H1 (cell line): Measurements from ENCODE around the gene HDAC7. TPM values are rescaled to one million over a fixed set of nuclear protein-coding genes. Genes with fewer than 3 reads are reported as not detected.

Experiments
- CTBP2 ChIP-seq: IDR thresholded peaks from 2 replicates; pipeline ENCODE4 v1.7.0; 2011; ENCODE audit warnings: borderline replicate concordance, mild to moderate bottlenecking, moderate library complexity, mixed read lengths, low read length; ENCODE audit not compliant: insufficient read depth, insufficient read length
- EZH2 ChIP-seq: fragments of 200-600 bp; sonication (generic); IDR thresholded peaks from 2 replicates; pipeline ENCODE4 v1.7.1; 2012; ENCODE audit warnings: low read depth, mild to moderate bottlenecking, moderate library complexity, low read length, inconsistent platforms; ENCODE audit not compliant: severe bottlenecking
- JUN ChIP-seq: IDR thresholded peaks from 2 replicates; pipeline ENCODE4 v1.6.1; 2011; ENCODE audit warnings: low read depth, mild to moderate bottlenecking, improper control_type of control experiment, low read length
- RBBP5 ChIP-seq: IDR thresholded peaks from 2 replicates; pipeline ENCODE4 v1.7.1; 2012; ENCODE audit warnings: low read depth, mild to moderate bottlenecking, inconsistent platforms, low read length, moderate library complexity, borderline replicate concordance
- RXRA ChIP-seq: IDR thresholded peaks from 2 replicates; pipeline ENCODE4 v1.6.1; 2011; ENCODE audit warnings: low read depth, mild to moderate bottlenecking, low read length, moderate library complexity; ENCODE audit not compliant: insufficient read depth
- SRF ChIP-seq: IDR thresholded peaks from 2 replicates; pipeline ENCODE4 v1.6.1; 2011; ENCODE audit warnings: mild to moderate bottlenecking, low read depth, low read length, moderate library complexity
- SUZ12 ChIP-seq: fragments of 200-600 bp; sonication (generic); IDR thresholded peaks from 2 replicates; pipeline ENCODE4 v1.6.1; 2012; ENCODE audit warnings: mild to moderate bottlenecking, inconsistent platforms, low read length, moderate library complexity, mixed read lengths
- polyA plus RNA-seq, 7 experiments: library from polyadenylated mRNA; depleted of rRNA in 3 of 7; stranded (reverse) in 5 of 7; unstranded in 2 of 7; fragments of >200 nt in 5 of 7; fragments of 200-250 nt in 2 of 7; gene quantifications; 1 replicate in 5 of 7; 2 replicates in 1 of 7; 4 replicates in 1 of 7; pipeline versions ENCODE4 v1.2.1 to v1.2.3, GENCODE V29; 2011 to 2013; ENCODE audit warnings: missing spikeins in 2 of 7, mixed read lengths in 2 of 7
- total RNA-seq: library from RNA; stranded (reverse); fragmentation: NEBNext Ultra II Directional; extraction: Animal tissue kit (Norgen Biotek cat#: 25700); gene quantifications from 2 replicates; pipeline ENCODE4 v1.2.1, GENCODE V29; 2021
- TF ChIP-seq, protein P1 (sequence below): fragments of 300-600 bp; sonication (generic); IDR thresholded peaks from 2 replicates; pipeline ENCODE4 v1.7.1; 2012; ENCODE audit warnings: low read length, moderate library complexity, mild to moderate bottlenecking, inconsistent platforms; ENCODE audit not compliant: insufficient replicate concordance

HDAC7 gene
- total and polyA plus RNA-seq, 2 of the 8 experiments (the other 6 are each of a cell fraction or from before 2014, with no cell fraction given), result 25.5 to 84.9 TPM

DNA sequence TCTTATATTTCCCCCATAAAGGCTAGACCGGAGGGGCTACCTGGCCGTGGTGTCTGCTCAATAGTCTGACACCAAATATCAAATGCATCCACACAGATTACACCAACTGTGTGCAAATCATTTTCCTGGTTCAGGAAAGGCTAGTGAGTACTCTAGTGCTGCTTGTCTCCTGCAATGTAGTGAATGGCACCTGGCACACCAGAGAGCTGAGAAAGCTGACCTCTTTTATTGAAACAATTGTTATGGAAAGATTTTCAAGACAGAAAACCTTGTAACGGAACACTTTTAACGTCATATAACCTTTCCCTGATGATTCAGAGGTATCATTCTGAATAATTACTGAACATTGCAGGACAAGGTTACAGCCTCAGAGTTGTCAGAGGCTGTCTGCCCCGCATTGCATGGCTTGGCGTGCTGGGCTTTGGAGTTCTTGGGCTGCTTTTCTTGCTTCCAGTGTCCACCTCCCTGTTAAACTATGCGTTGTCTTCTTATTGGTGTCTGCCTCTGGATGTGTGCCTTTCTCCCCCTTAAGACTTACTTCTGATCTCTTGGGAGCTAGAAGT lies 40.7 kb upstream of the HDAC7 start (continued):
- TF ChIP-seq SUZ12, result no peak
- no peak for TF ChIP-seq EZH2
- TF ChIP-seq CTBP2, result no peak
- TF ChIP-seq, protein P1, sequence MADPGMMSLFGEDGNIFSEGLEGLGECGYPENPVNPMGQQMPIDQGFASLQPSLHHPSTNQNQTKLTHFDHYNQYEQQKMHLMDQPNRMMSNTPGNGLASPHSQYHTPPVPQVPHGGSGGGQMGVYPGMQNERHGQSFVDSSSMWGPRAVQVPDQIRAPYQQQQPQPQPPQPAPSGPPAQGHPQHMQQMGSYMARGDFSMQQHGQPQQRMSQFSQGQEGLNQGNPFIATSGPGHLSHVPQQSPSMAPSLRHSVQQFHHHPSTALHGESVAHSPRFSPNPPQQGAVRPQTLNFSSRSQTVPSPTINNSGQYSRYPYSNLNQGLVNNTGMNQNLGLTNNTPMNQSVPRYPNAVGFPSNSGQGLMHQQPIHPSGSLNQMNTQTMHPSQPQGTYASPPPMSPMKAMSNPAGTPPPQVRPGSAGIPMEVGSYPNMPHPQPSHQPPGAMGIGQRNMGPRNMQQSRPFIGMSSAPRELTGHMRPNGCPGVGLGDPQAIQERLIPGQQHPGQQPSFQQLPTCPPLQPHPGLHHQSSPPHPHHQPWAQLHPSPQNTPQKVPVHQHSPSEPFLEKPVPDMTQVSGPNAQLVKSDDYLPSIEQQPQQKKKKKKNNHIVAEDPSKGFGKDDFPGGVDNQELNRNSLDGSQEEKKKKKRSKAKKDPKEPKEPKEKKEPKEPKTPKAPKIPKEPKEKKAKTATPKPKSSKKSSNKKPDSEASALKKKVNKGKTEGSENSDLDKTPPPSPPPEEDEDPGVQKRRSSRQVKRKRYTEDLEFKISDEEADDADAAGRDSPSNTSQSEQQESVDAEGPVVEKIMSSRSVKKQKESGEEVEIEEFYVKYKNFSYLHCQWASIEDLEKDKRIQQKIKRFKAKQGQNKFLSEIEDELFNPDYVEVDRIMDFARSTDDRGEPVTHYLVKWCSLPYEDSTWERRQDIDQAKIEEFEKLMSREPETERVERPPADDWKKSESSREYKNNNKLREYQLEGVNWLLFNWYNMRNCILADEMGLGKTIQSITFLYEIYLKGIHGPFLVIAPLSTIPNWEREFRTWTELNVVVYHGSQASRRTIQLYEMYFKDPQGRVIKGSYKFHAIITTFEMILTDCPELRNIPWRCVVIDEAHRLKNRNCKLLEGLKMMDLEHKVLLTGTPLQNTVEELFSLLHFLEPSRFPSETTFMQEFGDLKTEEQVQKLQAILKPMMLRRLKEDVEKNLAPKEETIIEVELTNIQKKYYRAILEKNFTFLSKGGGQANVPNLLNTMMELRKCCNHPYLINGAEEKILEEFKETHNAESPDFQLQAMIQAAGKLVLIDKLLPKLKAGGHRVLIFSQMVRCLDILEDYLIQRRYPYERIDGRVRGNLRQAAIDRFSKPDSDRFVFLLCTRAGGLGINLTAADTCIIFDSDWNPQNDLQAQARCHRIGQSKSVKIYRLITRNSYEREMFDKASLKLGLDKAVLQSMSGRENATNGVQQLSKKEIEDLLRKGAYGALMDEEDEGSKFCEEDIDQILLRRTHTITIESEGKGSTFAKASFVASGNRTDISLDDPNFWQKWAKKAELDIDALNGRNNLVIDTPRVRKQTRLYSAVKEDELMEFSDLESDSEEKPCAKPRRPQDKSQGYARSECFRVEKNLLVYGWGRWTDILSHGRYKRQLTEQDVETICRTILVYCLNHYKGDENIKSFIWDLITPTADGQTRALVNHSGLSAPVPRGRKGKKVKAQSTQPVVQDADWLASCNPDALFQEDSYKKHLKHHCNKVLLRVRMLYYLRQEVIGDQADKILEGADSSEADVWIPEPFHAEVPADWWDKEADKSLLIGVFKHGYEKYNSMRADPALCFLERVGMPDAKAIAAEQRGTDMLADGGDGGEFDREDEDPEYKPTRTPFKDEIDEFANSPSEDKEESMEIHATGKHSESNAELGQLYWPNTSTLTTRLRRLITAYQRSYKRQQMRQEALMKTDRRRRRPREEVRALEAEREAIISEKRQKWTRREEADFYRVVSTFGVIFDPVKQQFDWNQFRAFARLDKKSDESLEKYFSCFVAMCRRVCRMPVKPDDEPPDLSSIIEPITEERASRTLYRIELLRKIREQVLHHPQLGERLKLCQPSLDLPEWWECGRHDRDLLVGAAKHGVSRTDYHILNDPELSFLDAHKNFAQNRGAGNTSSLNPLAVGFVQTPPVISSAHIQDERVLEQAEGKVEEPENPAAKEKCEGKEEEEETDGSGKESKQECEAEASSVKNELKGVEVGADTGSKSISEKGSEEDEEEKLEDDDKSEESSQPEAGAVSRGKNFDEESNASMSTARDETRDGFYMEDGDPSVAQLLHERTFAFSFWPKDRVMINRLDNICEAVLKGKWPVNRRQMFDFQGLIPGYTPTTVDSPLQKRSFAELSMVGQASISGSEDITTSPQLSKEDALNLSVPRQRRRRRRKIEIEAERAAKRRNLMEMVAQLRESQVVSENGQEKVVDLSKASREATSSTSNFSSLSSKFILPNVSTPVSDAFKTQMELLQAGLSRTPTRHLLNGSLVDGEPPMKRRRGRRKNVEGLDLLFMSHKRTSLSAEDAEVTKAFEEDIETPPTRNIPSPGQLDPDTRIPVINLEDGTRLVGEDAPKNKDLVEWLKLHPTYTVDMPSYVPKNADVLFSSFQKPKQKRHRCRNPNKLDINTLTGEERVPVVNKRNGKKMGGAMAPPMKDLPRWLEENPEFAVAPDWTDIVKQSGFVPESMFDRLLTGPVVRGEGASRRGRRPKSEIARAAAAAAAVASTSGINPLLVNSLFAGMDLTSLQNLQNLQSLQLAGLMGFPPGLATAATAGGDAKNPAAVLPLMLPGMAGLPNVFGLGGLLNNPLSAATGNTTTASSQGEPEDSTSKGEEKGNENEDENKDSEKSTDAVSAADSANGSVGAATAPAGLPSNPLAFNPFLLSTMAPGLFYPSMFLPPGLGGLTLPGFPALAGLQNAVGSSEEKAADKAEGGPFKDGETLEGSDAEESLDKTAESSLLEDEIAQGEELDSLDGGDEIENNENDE, result no peak
- no peak for TF ChIP-seq JUN
- TF ChIP-seq RXRA, result no peak
- TF ChIP-seq SRF, result no peak
- no peak for TF ChIP-seq RBBP5
